DLD1 (cell line): ENCODE results near the gene SERPING1.

ENCODE experiments used
- in situ Hi-C: cut with HindIII; loops from 2 replicates; pipeline ENCODE4 v1.10.0; 2017; ENCODE audit warnings: low sequenced_read_pairs

SERPING1 gene

GRCh38 chr11:57597916-57598830, 688 bp downstream of the SERPING1 start:
- in situ Hi-C loops, result no loop called here

- in situ Hi-C loops, result no loop called here
Measured at GRCh38 chr11:57598831-57599155, 1.3 kb downstream of the SERPING1 start.

- in situ Hi-C loops, result no loop called here
Measured at GRCh38 chr11:57599381-57599780, 1.9 kb downstream of the SERPING1 start.

- in situ Hi-C loops, result no loop called here
Measured at GRCh38 chr11:57601297-57601696, 3.8 kb downstream of the SERPING1 start.

- in situ Hi-C loops, result no loop called here
Measured at GRCh38 chr11:57604296-57605027, 7.0 kb downstream of the SERPING1 start.

GRCh38 chr11:57605028-57605420, 7.5 kb downstream of the SERPING1 start:
- in situ Hi-C loops, result no loop called here

- in situ Hi-C loops, result no loop called here
Measured at GRCh38 chr11:57610170-57610569, 12.7 kb downstream of the SERPING1 start.

- in situ Hi-C loops, result no loop called here
Measured at GRCh38 chr11:57614234-57614772, 16.8 kb downstream of the SERPING1 start.

GRCh38 chr11:57615308-57615707, 17.8 kb downstream of the SERPING1 start:
- in situ Hi-C loops, result no loop called here

- in situ Hi-C loops, result no loop called here
Measured at GRCh38 chr11:57616595-57616994, 19.1 kb downstream of the SERPING1 start.

- in situ Hi-C loops, result no loop called here
Measured at GRCh38 chr11:57618438-57618837, 21.0 kb downstream of the SERPING1 start.

- in situ Hi-C loops, result no loop called here
Measured at GRCh38 chr11:57619331-57619730, 21.8 kb downstream of the SERPING1 start.

- in situ Hi-C loops, result no loop called here
Measured at GRCh38 chr11:57620467-57620866, 23.0 kb downstream of the SERPING1 start.

- in situ Hi-C loops, result no loop called here
Measured at GRCh38 chr11:57622263-57622662, 24.8 kb downstream of the SERPING1 start.

- in situ Hi-C loops, result loop anchor here (25.0 kb wide), 1 partner anchor 288 kb away; the partner anchor contains the start of genes P2RX3 and SSRP1
Measured at GRCh38 chr11:57624864-57625263, 27.4 kb downstream of the SERPING1 start.

GRCh38 chr11:57626895-57627294, 29.4 kb downstream of the SERPING1 start:
- in situ Hi-C loops, result loop anchor here (25.0 kb wide), 1 partner anchor 290 kb away; the partner anchor contains the start of genes P2RX3 and SSRP1

- in situ Hi-C loops, result loop anchor here (10.0 to 25.0 kb wide), 2 partner anchors 95 to 293 kb away; partner anchors contain the start of genes P2RX3, SMTNL1, SSRP1 and TIMM10
Measured at GRCh38 chr11:57630171-57630570, 32.7 kb downstream of the SERPING1 start.

- in situ Hi-C loops, result loop anchor here (10.0 to 25.0 kb wide), 2 partner anchors 97 to 295 kb away; partner anchors contain the start of genes P2RX3, SMTNL1, SSRP1 and TIMM10
Measured at GRCh38 chr11:57632116-57632515, 34.6 kb downstream of the SERPING1 start.

- in situ Hi-C loops, result loop anchor here (10.0 to 25.0 kb wide), 2 partner anchors 99 to 296 kb away; partner anchors contain the start of genes P2RX3, SMTNL1, SSRP1 and TIMM10
Measured at GRCh38 chr11:57633394-57634070, 36.0 kb downstream of the SERPING1 start.

GRCh38 chr11:57634311-57634710, 36.8 kb downstream of the SERPING1 start:
- in situ Hi-C loops, result loop anchor here (10.0 to 25.0 kb wide), 2 partner anchors 100 to 297 kb away; partner anchors contain the start of genes P2RX3, SMTNL1, SSRP1 and TIMM10
